HG02610 (cell line): ENCODE measurements around the gene KIAA0930.
"Not testable (repeated sequence)": the region's sequence is repeated elsewhere in the genome, so short reads cannot be mapped to it uniquely, and the experiment has no call there.

Experiments used
- ATAC-seq: cut with Tn5 transposase; IDR thresholded peaks from one replicate; pipeline ENCODE4 v1.9.1; 2021; ENCODE audit warnings: mild to moderate bottlenecking, moderate library complexity; ENCODE audit not compliant: unreplicated experiment

The KIAA0930 gene

DNA sequence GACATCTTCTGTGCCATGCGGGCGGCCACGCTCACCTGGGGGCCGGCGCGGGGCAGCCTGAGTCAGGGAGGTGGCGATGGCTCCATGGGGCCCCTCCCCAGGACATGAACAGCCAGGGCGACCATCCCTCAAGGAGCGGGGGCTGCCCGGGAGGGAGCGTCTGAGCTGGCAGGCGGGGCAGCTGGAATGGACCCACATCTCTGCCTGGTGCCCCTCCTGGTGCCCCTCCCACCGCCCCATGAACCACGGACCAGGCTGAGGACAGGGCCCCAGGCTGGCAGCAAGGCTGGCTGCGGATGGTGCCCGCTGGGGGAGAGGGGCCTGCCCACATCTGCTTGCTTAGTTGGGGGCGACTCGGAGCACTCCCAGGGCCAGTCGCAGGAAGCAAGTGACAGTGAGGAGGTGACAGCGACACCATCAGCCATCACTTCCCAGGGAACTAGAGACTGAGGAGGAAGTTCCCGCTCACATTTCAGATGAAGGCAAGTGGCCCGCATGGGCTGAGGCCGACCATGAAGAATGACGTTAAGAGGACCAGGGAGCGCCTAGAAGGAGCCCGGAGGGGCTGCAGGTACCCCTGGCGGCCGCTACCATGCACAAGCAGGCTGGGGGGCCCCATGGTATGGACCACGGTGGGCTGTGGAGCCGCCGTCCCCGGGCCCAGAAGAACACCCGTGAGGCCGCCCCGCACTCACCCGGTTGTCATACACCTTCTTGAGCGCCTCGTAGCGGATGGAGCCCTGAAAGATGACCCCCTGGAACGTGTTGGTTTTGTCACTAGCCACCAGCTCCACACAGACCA, 37.3 kb downstream of the KIAA0930 start:
- no peak for ATAC-seq

DNA sequence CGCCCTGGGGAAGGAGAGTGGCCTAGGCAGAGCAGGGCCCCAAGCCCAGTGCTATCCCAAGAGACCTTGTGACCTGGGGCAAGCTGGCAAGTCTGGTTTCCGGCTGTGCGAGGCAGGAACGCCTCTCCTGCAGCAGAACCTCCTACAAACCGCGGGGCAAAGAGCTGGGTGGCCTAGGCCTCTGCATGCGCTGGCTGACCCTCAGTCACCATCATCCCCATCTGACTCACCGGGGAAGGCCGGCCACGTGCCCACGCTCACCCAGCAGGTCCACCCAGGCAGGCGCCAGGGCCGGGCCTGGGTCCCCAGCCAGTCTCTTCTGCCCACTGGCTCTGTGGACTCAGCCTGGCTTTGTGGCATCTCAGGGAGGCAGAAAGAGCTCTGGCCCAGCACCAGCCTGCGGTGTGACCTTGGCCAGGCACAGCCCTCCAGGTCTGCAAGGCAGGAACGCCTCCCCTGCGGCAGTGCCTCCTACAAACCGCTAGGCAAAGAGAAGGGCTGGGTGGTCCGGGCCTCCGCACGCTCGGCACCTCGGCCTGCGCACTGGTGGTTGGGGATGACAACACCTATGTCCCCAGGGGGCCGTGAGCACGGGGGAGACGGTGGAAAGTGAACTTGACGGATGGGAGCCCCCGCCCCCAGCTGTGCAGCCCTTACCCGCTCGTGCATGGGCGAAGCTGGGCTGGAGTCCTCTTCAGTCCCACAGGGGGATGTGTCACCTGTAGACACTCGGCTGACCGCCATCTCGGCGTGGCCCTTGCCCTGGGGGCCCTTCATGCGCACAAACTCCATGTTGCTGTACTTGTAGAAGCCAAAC, 38.2 kb downstream of the KIAA0930 start:
- ATAC-seq, result no peak

GRCh38 chr22:45201678-45202332, 38.9 kb downstream of the KIAA0930 start:
- no peak for ATAC-seq

DNA sequence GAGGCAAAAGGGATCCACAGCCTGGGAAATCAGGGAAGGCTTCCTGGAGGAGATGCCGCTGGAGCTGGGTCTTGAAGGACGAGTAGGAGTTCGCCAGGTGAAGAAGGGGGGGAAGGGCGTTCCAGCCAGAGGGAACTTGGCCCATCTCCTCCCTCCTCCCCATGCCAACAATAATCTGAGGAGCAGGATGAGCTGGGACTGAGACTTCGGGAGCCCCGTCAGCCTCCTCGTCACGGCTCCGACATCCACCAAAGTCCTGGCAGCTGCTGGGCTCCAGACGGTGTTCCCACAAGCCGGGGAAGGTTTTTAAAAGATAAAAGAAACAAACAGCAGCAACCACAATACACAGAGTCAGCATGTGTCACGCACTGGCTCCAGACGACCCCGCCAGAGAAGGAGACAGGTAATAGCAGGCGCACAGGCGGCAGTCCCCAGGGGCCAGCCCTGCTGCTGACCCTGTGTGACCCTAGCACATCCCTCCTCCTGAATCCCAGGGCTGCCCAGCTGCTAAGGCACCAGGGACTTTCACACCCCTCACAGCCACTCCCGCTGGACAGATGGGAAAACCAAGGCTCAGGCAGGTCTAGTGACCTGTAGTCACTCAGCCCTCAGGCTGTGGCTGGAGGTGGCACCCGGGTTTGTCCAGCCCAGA, 39.7 kb downstream of the KIAA0930 start:
- ATAC-seq, result no peak

- no peak for ATAC-seq
Measured at GRCh38 chr22:45200230-45200629, 40.5 kb downstream of the KIAA0930 start.

- ATAC-seq, result no peak
Measured at GRCh38 chr22:45199723-45200122, 41.0 kb downstream of the KIAA0930 start.

DNA sequence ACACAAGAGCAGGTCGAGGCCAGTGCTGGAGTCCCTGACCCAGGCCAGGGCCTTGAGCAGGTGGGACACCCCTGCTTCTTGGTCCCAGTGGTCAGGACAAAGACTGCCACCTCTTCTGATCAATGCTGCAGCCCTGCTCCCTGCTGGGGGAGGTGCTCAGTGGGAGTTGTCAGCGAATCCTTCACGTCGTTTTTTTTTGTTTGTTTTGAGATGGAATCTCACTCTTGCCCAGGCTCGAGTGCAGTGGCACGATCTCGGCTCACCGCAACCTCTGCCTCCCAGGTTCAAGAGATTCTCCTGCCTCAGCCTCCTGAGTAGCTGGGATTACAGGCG, 42.3 kb downstream of the KIAA0930 start:
- no peak for ATAC-seq

GRCh38 chr22:45197606-45198462, 42.9 kb downstream of the KIAA0930 start:
- no peak for ATAC-seq

GRCh38 chr22:45196926-45197605, 43.6 kb downstream of the KIAA0930 start:
- no peak for ATAC-seq

DNA sequence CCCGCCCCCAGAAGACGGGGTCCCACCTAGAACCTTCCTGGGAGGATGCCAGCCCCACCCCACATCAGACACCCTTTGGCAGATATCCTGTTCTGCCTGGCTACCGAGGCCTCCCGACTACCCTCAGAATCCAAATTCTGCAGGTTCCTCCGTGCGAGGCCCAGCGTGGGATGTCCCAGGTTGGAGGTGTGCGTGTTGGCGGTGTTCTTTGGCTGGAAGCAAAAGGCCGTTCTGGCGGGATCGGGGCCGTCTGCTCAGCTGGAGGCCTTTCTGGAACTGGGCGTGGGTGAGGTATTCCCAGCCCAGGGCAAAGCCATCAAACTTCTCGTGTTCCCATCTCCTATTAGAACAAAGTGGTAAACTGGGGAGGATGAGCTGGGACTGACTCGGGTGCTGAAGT, 44.4 kb downstream of the KIAA0930 start:
- no peak for ATAC-seq

DNA sequence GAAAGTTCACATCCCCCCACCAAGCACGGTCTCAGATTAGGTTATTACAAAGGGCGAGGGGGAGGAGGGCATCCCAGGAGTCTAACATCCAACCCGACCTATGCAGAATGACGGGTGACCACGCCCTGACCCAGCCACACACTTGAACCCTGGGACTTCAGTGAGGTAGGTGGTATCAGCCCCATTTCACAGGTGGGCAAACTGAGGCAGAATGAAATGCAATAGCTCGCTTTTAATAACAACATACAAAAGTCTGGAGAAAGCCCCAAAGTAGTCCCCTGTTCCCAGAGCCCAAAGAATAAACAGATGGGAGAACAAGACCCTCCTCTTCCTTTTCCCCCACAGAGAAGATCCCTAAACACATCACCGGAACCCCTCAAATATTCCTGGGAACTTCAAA, 45.1 kb downstream of the KIAA0930 start:
- no peak for ATAC-seq

- ATAC-seq, result no peak
Measured at GRCh38 chr22:45194686-45195085, 46.0 kb downstream of the KIAA0930 start.

GRCh38 chr22:45192701-45193187, 48.0 kb downstream of the KIAA0930 start:
- no peak for ATAC-seq

DNA sequence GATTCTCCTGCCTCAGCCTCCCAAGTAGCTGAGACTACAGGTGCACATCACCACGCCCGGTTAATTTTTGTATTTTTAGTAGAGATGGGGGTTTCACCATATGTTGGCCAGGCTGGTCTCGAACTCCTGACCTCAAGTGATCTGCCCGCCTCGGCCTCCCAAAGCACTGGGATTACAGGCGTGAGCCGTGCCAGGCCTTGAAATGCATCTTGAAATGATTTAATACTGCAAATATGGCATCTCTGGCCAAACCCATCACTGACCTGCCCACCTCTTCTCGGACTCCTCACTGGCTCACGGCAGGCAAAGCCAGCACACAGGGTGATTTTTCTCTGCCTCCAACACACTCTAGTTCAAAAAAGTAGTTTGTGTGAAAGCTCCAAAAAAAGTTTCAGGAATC, 48.9 kb downstream of the KIAA0930 start:
- not testable (repeated sequence) for ATAC-seq

GRCh38 chr22:45190202-45190872, 50.4 kb downstream of the KIAA0930 start:
- ATAC-seq, result no peak

- no peak for ATAC-seq
Measured at GRCh38 chr22:45188779-45189178, 51.9 kb downstream of the KIAA0930 start.

DNA sequence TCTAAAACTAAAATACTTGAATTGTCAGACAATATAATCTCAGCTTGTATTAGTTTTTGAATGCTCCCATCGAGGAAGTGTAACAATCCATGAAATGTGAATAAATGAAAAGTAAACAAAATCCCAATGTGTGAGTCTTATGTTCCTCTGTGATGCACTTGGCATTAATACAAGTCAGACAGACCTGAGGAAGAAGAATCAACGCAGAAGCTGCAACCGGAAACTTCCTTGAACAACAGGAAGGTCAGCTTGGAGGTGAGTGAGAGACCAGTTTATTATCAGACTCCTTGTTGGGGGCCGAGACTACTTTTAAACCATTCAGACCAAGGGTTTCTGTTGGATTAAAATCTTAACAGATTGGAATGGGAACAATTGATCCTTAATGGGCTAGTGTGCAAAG, 52.8 kb downstream of the KIAA0930 start:
- ATAC-seq, result no peak

- ATAC-seq, result no peak
Measured at GRCh38 chr22:45185718-45186514, 54.8 kb downstream of the KIAA0930 start.
